Adrenal gland (tissue), 12 donors: ENCODE measurements around the gene FBXO24. TPM values are rescaled to one million over a fixed set of nuclear protein-coding genes. Genes with fewer than 3 reads are reported as not detected.

Source experiments
- DNase-seq, 7 donors: peaks; one replicate each; pipeline ENCODE4 v3.0.0-alpha.2; 2019 to 2020
- H3K27ac ChIP-seq, 5 donors: fragments of 200-600 bp; sonication (generic) in 4 of 5; 1 replicate in 3 of 5; 2 replicates in 2 of 5; pipeline versions ENCODE4 v1.5.1 to v1.8.0; 2016 to 2020; ENCODE audit warnings: mild to moderate bottlenecking in 1 of 5
- H3K27me3 ChIP-seq: fragments of 200-600 bp; 2 replicates; pipeline ENCODE4 v1.8.0; 2021
- H3K36me3 ChIP-seq, 2 donors: fragments of 200-600 bp; replicated peaks in 1 of 2; 1 replicate in 1 of 2; 2 replicates in 1 of 2; pipeline versions ENCODE4 v1.5.1 to v1.8.0; 2018 to 2022
- H3K4me1 ChIP-seq, 2 donors: fragments of 200-600 bp; replicated peaks in 1 of 2; 1 replicate in 1 of 2; 2 replicates in 1 of 2; pipeline versions ENCODE4 v1.5.1 to v1.8.0; 2018 to 2021
- H3K4me3 ChIP-seq, 4 donors: fragments of 200-600 bp; sonication (generic) in 3 of 4; one replicate each; pipeline ENCODE4 v1.5.1; 2016 to 2018
- H3K9me3 ChIP-seq, 3 donors: fragments of 200-600 bp; sonication (generic) in 1 of 3; replicated peaks in 1 of 3; 1 replicate in 2 of 3; 2 replicates in 1 of 3; pipeline versions ENCODE4 v1.5.1 to v1.8.0; 2016 to 2021
- CTCF ChIP-seq, 6 experiments: fragments of 450-650 bp in 4 of 6; fragments of 200-600 bp in 2 of 6; sonication (generic) in 1 of 6; IDR thresholded peaks; 1 replicate in 5 of 6; 2 replicates in 1 of 6; pipeline versions ENCODE4 v1.5.1 to v1.8.0; 2016 to 2021; ENCODE audit warnings: antibody characterized with exemption in 6 of 6, mild to moderate bottlenecking in 2 of 6, moderate library complexity in 1 of 6
- POLR2A ChIP-seq, 2 donors: fragments of 450-650 bp; IDR thresholded peaks; one replicate each; pipeline ENCODE4 v1.6.1; 2017; ENCODE audit warnings: antibody characterized with exemption in 2 of 2, mild to moderate bottlenecking in 2 of 2, moderate library complexity in 1 of 2
- WGBS, 4 donors: extraction: QIAGEN DNeasy Blood & Tissue Kit in 2 of 4; methylation state at CpG; one replicate each; pipeline versions ENCODE4 v1.1.5 to v1.1.7; 2013 to 2017; 5-methylcytosine and 5-hydroxymethylcytosine counted together
- intact Hi-C, 2 donors: fragments of 100-400 bp; cut with DNase I; formaldehyde crosslinking; loops; one replicate each; pipeline versions ENCODE4 v1.14.1 to v1.15.0; 2022 to 2023
- polyA plus RNA-seq, 3 donors: library from polyadenylated mRNA; stranded (reverse); fragments of 200-250 nt in 2 of 3; fragments of 350-450 nt in 1 of 3; fragmentation: Illumina TruSeq in 1 of 3; extraction: RNeasy Lipid Tissue Mini Kit (QIAGEN cat#74804) in 1 of 3; gene quantifications; one replicate each; pipeline ENCODE4 v1.2.3, GENCODE V29; 2013 to 2014
- total RNA-seq, 9 donors: library from RNA; depleted of rRNA in 4 of 9; stranded (reverse); fragments of >200 nt in 4 of 9; fragments of 120-200 nt in 1 of 9; fragmentation: NEBNext Ultra II Directional in 1 of 9; extraction: Animal tissue kit (Norgen Biotek cat#: 25700) in 1 of 9; gene quantifications; one replicate each; pipeline versions ENCODE4 v1.1.0 to v1.2.4, GENCODE V29; 2013 to 2023
- donor health status: healthy with polysubstance abuse.
- donor health status: Bipolar disorder and iron deficiency.
- donor health status: DM: yes; HTN: yes; CAD: no.
- donor health status: DM: no; HTN: no; CAD: no.
- donor health status: DM: no; HTN: no; CAD: no.
- donor health status: DM: yes; HTN: yes; CAD: no.

The FBXO24 gene
- total and polyA plus RNA-seq, 12 donors, result 0.16 to 2.8 (median 0.89) TPM; not detected in 2

- Histone ChIP-seq H3K4me3 (no peak overlapping the region), H3K36me3 (no peaks in the 10 kb centered on the region), H3K27ac (no peak overlapping the region), H3K9me3 (no peaks in the 10 kb centered on the region), H3K27me3 (no peaks in the 10 kb centered on the region), H3K4me1 (peaks cover 10 to 16% of the 10 kb centered on the region in 2 donors)
- TF ChIP-seq CTCF (IDR thresholded peaks at IDR 0.05), result peak in 3 of 6 experiments; percentile 2 to 27 (median 23)
- no peak for TF ChIP-seq POLR2A (IDR thresholded peaks at IDR 0.05)
- DNase-seq, result peak in 1 of 7 donors; percentile 16
- 57 to 77% (median 76%) methylated on average over 1 of the region's 1 CpG for WGBS, 4 donors
- intact Hi-C loops, result no loop called here
Observed at GRCh38 chr7:100588438-100588837, 2.3 kb downstream of the FBXO24 start.

- DNase-seq, result no peak
- 46 to 52% (median 49%) methylated on average over 7 of the region's 7 CpGs for WGBS, 4 donors
- H3K4me1 ChIP-seq, result peaks cover under 1 to 7% of the 10 kb centered on the region in 2 donors
- no peak overlapping the region for H3K4me3 ChIP-seq
- peak overlapping the region in 1 of 5 donors; percentile 59 for H3K27ac ChIP-seq
- TF ChIP-seq POLR2A (IDR thresholded peaks at IDR 0.05) (no peak), CTCF (IDR thresholded peaks at IDR 0.05) (no peak)
- no peaks in the 10 kb centered on the region for H3K9me3 ChIP-seq
- intact Hi-C loops, result no loop called here
- no peaks in the 10 kb centered on the region for H3K27me3 ChIP-seq
- H3K36me3 ChIP-seq, result no peaks in the 10 kb centered on the region
Observed at GRCh38 chr7:100589341-100589947, 3.3 kb downstream of the FBXO24 start.

- no peaks in the 10 kb centered on the region for H3K27me3 ChIP-seq
- intact Hi-C loops, result loop anchor here in 1 of 2 donors (10.0 kb wide), 1 partner anchor 55 kb away; the partner anchor contains the start of gene AGFG2
- peak overlapping the region in 1 of 5 donors; percentile 59 for H3K27ac ChIP-seq
- no peaks in the 10 kb centered on the region for H3K36me3 ChIP-seq
- H3K4me3 ChIP-seq, result peak overlapping the region in 1 of 4 donors; percentile 5
- H3K9me3 ChIP-seq, result no peaks in the 10 kb centered on the region
- H3K4me1 ChIP-seq, result no peaks in the 10 kb centered on the region
- WGBS, 4 donors, result 42 to 61% (median 48%) methylated on average over 16 to 20 of the region's 20 CpGs
- TF ChIP-seq CTCF (IDR thresholded peaks at IDR 0.05) (no peak), POLR2A (IDR thresholded peaks at IDR 0.05) (no peak)
- peak in 1 of 7 donors; percentile 10 for DNase-seq
Observed at GRCh38 chr7:100590077-100590737, 4.1 kb downstream of the FBXO24 start.

- 85 to 93% (median 89%) methylated on average over 16 to 17 of the region's 17 CpGs for WGBS, 4 donors
- no peaks in the 10 kb centered on the region for H3K4me1 ChIP-seq
- no peaks in the 10 kb centered on the region for H3K27me3 ChIP-seq
- H3K9me3 ChIP-seq, result no peaks in the 10 kb centered on the region
- H3K36me3 ChIP-seq, result no peaks in the 10 kb centered on the region
- TF ChIP-seq POLR2A (IDR thresholded peaks at IDR 0.05), result no peak
- DNase-seq, result no peak
- H3K4me3 ChIP-seq, result no peak overlapping the region
- intact Hi-C loops, result loop anchor here in 1 of 2 donors (10.0 kb wide), 1 partner anchor 57 kb away; the partner anchor contains the start of gene AGFG2
- H3K27ac ChIP-seq, result no peak overlapping the region
Observed at GRCh38 chr7:100591596-100591995, 5.5 kb downstream of the FBXO24 start.
